GM23248 (cell line): Measurements from ENCODE around the gene BRAF.
"Not testable (repeated sequence)": the region's sequence is repeated elsewhere in the genome, so short reads cannot be mapped to it uniquely, and the experiment has no call there.

Source experiments
- EZH2 ChIP-seq: fragments of 200-600 bp; sonication (generic); IDR thresholded peaks from 2 replicates; pipeline ENCODE4 v1.6.1; 2018; ENCODE audit warnings: antibody characterized with exemption, mild to moderate bottlenecking; ENCODE audit not compliant: insufficient read depth, poor library complexity, severe bottlenecking
- EZH2phosphoT487 ChIP-seq: fragments of 200-600 bp; sonication (generic); IDR thresholded peaks from 2 replicates; pipeline ENCODE4 v1.6.1; 2018; ENCODE audit warnings: antibody characterized with exemption, moderate library complexity, mild to moderate bottlenecking, low read depth; ENCODE audit not compliant: insufficient read depth

DNA sequence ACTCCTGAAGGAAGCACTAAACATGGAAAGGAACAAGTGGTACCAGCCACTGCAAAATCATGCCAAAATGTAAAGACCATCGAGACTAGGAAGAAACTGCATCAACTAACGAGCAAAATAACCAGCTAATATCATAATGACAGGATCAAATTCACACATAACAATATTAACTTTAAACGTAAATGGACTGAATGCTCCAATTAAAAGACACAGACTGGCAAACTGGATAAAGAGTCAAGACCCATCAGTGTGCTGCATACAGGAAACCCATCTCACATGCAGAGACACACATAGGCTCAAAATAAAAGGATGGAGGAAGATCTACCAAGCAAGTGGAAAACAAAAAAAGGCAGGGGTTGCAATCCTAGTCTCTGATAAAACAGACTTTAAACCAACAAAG lies 163.4 kb downstream of the BRAF start:
- TF ChIP-seq EZH2phosphoT487, EZH2: not testable (repeated sequence)
